ENCODE measurements around the gene DPH3. TPM values are rescaled to one million over a fixed set of nuclear protein-coding genes. Genes with fewer than 3 reads are reported as not detected.

Gene DPH3
- total and polyA plus RNA-seq, 2 donors: 14.5 to 21.2 TPM

GRCh38 chr3:16270855-16271254 is 6.1 kb upstream of the DPH3 start:
- H3K4me3 ChIP-seq (ENCODE audit: low read length in 2 of 2): no peak overlapping the region
- H3K9me3 ChIP-seq (ENCODE audit: control insufficient read depth in 2 of 2, insufficient read depth in 1 of 2, low read length in 1 of 2): no peaks in the 10 kb centered on the region
- no peak for DNase-seq (ENCODE audit: low read depth in 6 of 9, low spot score in 9 of 9)
- H3K36me3 ChIP-seq (ENCODE audit: control insufficient read depth in 2 of 2, insufficient read depth in 2 of 2, low read length in 1 of 2): peaks cover 7 to 23% of the 10 kb centered on the region in 2 donors
- no peak overlapping the region for H3K27ac ChIP-seq (ENCODE audit: low read depth in 1 of 2, low read length in 1 of 2)
- H3K4me1 ChIP-seq (ENCODE audit: control insufficient read depth in 2 of 2, insufficient read depth in 2 of 2, low read length in 2 of 2): peaks cover under 1 to 10% of the 10 kb centered on the region in 2 donors
- 98% methylated on average over 10 of the region's 10 CpGs for WGBS
- no peaks in the 10 kb centered on the region for H3K27me3 ChIP-seq (ENCODE audit: control insufficient read depth in 2 of 2, insufficient read depth in 1 of 2, low read length in 1 of 2)

GRCh38 chr3:16266714-16267113 is 2.0 kb upstream of the DPH3 start:
- no peak for DNase-seq (ENCODE audit: low read depth in 6 of 9, low spot score in 9 of 9)
- H3K4me3 ChIP-seq (ENCODE audit: low read length in 2 of 2): no peak overlapping the region
- H3K9me3 ChIP-seq (ENCODE audit: control insufficient read depth in 2 of 2, insufficient read depth in 1 of 2, low read length in 1 of 2): no peaks in the 10 kb centered on the region
- WGBS: 95% methylated on average over 3 of the region's 3 CpGs
- H3K27ac ChIP-seq (ENCODE audit: low read depth in 1 of 2, low read length in 1 of 2): peak overlapping the region in 1 of 2 donors; percentile 39
- H3K36me3 ChIP-seq (ENCODE audit: control insufficient read depth in 2 of 2, insufficient read depth in 2 of 2, low read length in 1 of 2): peaks cover 7 to 15% of the 10 kb centered on the region in 2 donors
- peaks cover 3 to 17% of the 10 kb centered on the region in 2 donors for H3K4me1 ChIP-seq (ENCODE audit: control insufficient read depth in 2 of 2, insufficient read depth in 2 of 2, low read length in 2 of 2)
- H3K27me3 ChIP-seq (ENCODE audit: control insufficient read depth in 2 of 2, insufficient read depth in 1 of 2, low read length in 1 of 2): no peaks in the 10 kb centered on the region

GRCh38 chr3:16265455-16265786 is 678 bp upstream of the DPH3 start:
- peaks cover 0 to 9% of the 10 kb centered on the region in 2 donors for H3K36me3 ChIP-seq (ENCODE audit: control insufficient read depth in 2 of 2, insufficient read depth in 2 of 2, low read length in 1 of 2)
- DNase-seq (ENCODE audit: low read depth in 6 of 9, low spot score in 9 of 9): no peak
- peaks cover 3 to 17% of the 10 kb centered on the region in 2 donors for H3K4me1 ChIP-seq (ENCODE audit: control insufficient read depth in 2 of 2, insufficient read depth in 2 of 2, low read length in 2 of 2)
- H3K27ac ChIP-seq (ENCODE audit: low read depth in 1 of 2, low read length in 1 of 2): peak overlapping the region; percentile 75 to 83
- H3K27me3 ChIP-seq (ENCODE audit: control insufficient read depth in 2 of 2, insufficient read depth in 1 of 2, low read length in 1 of 2): no peaks in the 10 kb centered on the region
- no peaks in the 10 kb centered on the region for H3K9me3 ChIP-seq (ENCODE audit: control insufficient read depth in 2 of 2, insufficient read depth in 1 of 2, low read length in 1 of 2)
- under 1% methylated on average over 6 of the region's 6 CpGs for WGBS
- peak overlapping the region; percentile 62 to 82 for H3K4me3 ChIP-seq (ENCODE audit: low read length in 2 of 2)

- H3K27me3 ChIP-seq (ENCODE audit: control insufficient read depth in 2 of 2, insufficient read depth in 1 of 2, low read length in 1 of 2): no peaks in the 10 kb centered on the region
- WGBS: under 1% methylated on average over 21 of the region's 21 CpGs
- H3K36me3 ChIP-seq (ENCODE audit: control insufficient read depth in 2 of 2, insufficient read depth in 2 of 2, low read length in 1 of 2): peaks cover 0 to 10% of the 10 kb centered on the region in 2 donors
- no peak for DNase-seq (ENCODE audit: low read depth in 6 of 9, low spot score in 9 of 9)
- no peaks in the 10 kb centered on the region for H3K9me3 ChIP-seq (ENCODE audit: control insufficient read depth in 2 of 2, insufficient read depth in 1 of 2, low read length in 1 of 2)
- peaks cover 4 to 21% of the 10 kb centered on the region in 2 donors for H3K4me1 ChIP-seq (ENCODE audit: control insufficient read depth in 2 of 2, insufficient read depth in 2 of 2, low read length in 2 of 2)
- H3K4me3 ChIP-seq (ENCODE audit: low read length in 2 of 2): peak overlapping the region; percentile 62 to 82
- peak overlapping the region; percentile 75 to 88 for H3K27ac ChIP-seq (ENCODE audit: low read depth in 1 of 2, low read length in 1 of 2)
Measured at GRCh38 chr3:16264174-16264707, 502 bp downstream of the DPH3 start.

GRCh38 chr3:16262174-16262573 is 2.6 kb downstream of the DPH3 start:
- H3K27me3 ChIP-seq (ENCODE audit: control insufficient read depth in 2 of 2, insufficient read depth in 1 of 2, low read length in 1 of 2): no peaks in the 10 kb centered on the region
- H3K36me3 ChIP-seq (ENCODE audit: control insufficient read depth in 2 of 2, insufficient read depth in 2 of 2, low read length in 1 of 2): peaks cover 0 to 12% of the 10 kb centered on the region in 2 donors
- DNase-seq (ENCODE audit: low read depth in 6 of 9, low spot score in 9 of 9): no peak
- H3K27ac ChIP-seq (ENCODE audit: low read depth in 1 of 2, low read length in 1 of 2): no peak overlapping the region
- H3K4me1 ChIP-seq (ENCODE audit: control insufficient read depth in 2 of 2, insufficient read depth in 2 of 2, low read length in 2 of 2): peaks cover 9 to 30% of the 10 kb centered on the region in 2 donors
- WGBS: 87% methylated on average over 4 of the region's 4 CpGs
- no peak overlapping the region for H3K4me3 ChIP-seq (ENCODE audit: low read length in 2 of 2)
- H3K9me3 ChIP-seq (ENCODE audit: control insufficient read depth in 2 of 2, insufficient read depth in 1 of 2, low read length in 1 of 2): no peaks in the 10 kb centered on the region

GRCh38 chr3:16260046-16260445 is 4.7 kb downstream of the DPH3 start:
- Histone ChIP-seq H3K27ac (ENCODE audit: low read depth in 1 of 2, low read length in 1 of 2) (no peak overlapping the region), H3K27me3 (ENCODE audit: control insufficient read depth in 2 of 2, insufficient read depth in 1 of 2, low read length in 1 of 2) (no peaks in the 10 kb centered on the region), H3K9me3 (ENCODE audit: control insufficient read depth in 2 of 2, insufficient read depth in 1 of 2, low read length in 1 of 2) (no peaks in the 10 kb centered on the region), H3K4me1 (ENCODE audit: control insufficient read depth in 2 of 2, insufficient read depth in 2 of 2, low read length in 2 of 2) (peaks cover 7 to 27% of the 10 kb centered on the region in 2 donors), H3K4me3 (ENCODE audit: low read length in 2 of 2) (no peak overlapping the region), H3K36me3 (ENCODE audit: control insufficient read depth in 2 of 2, insufficient read depth in 2 of 2, low read length in 1 of 2) (peaks cover 0 to 12% of the 10 kb centered on the region in 2 donors)
- no peak for DNase-seq (ENCODE audit: low read depth in 6 of 9, low spot score in 9 of 9)
- WGBS: 99% methylated on average over 1 of the region's 1 CpG

GRCh38 chr3:16258866-16259265 is 5.9 kb downstream of the DPH3 start:
- no peaks in the 10 kb centered on the region for H3K9me3 ChIP-seq (ENCODE audit: control insufficient read depth in 2 of 2, insufficient read depth in 1 of 2, low read length in 1 of 2)
- no peaks in the 10 kb centered on the region for H3K27me3 ChIP-seq (ENCODE audit: control insufficient read depth in 2 of 2, insufficient read depth in 1 of 2, low read length in 1 of 2)
- peaks cover 14 to 33% of the 10 kb centered on the region in 2 donors for H3K4me1 ChIP-seq (ENCODE audit: control insufficient read depth in 2 of 2, insufficient read depth in 2 of 2, low read length in 2 of 2)
- peak in 5 of 9 donors; percentile 45 to 80 (median 50) for DNase-seq (ENCODE audit: low read depth in 6 of 9, low spot score in 9 of 9)
- H3K36me3 ChIP-seq (ENCODE audit: control insufficient read depth in 2 of 2, insufficient read depth in 2 of 2, low read length in 1 of 2): peaks cover 0 to 12% of the 10 kb centered on the region in 2 donors
- H3K4me3 ChIP-seq (ENCODE audit: low read length in 2 of 2): no peak overlapping the region
- 6% methylated on average over 1 of the region's 1 CpG for WGBS
- peak overlapping the region; percentile 29 to 61 for H3K27ac ChIP-seq (ENCODE audit: low read depth in 1 of 2, low read length in 1 of 2)

GRCh38 chr3:16258177-16258576 is 6.6 kb downstream of the DPH3 start:
- H3K4me3 ChIP-seq (ENCODE audit: low read length in 2 of 2): no peak overlapping the region
- no peaks in the 10 kb centered on the region for H3K27me3 ChIP-seq (ENCODE audit: control insufficient read depth in 2 of 2, insufficient read depth in 1 of 2, low read length in 1 of 2)
- WGBS: 87% methylated on average over 5 of the region's 5 CpGs
- H3K27ac ChIP-seq (ENCODE audit: low read depth in 1 of 2, low read length in 1 of 2): peak overlapping the region; percentile 29 to 46
- peaks cover 0 to 12% of the 10 kb centered on the region in 2 donors for H3K36me3 ChIP-seq (ENCODE audit: control insufficient read depth in 2 of 2, insufficient read depth in 2 of 2, low read length in 1 of 2)
- no peaks in the 10 kb centered on the region for H3K9me3 ChIP-seq (ENCODE audit: control insufficient read depth in 2 of 2, insufficient read depth in 1 of 2, low read length in 1 of 2)
- peaks cover 14 to 32% of the 10 kb centered on the region in 2 donors for H3K4me1 ChIP-seq (ENCODE audit: control insufficient read depth in 2 of 2, insufficient read depth in 2 of 2, low read length in 2 of 2)
- DNase-seq (ENCODE audit: low read depth in 6 of 9, low spot score in 9 of 9): no peak

GRCh38 chr3:16257309-16257708 is 7.4 kb downstream of the DPH3 start:
- Histone ChIP-seq H3K27ac (ENCODE audit: low read depth in 1 of 2, low read length in 1 of 2) (no peak overlapping the region), H3K9me3 (ENCODE audit: control insufficient read depth in 2 of 2, insufficient read depth in 1 of 2, low read length in 1 of 2) (no peaks in the 10 kb centered on the region), H3K4me3 (ENCODE audit: low read length in 2 of 2) (no peak overlapping the region), H3K36me3 (ENCODE audit: control insufficient read depth in 2 of 2, insufficient read depth in 2 of 2, low read length in 1 of 2) (peaks cover 0 to 12% of the 10 kb centered on the region in 2 donors), H3K27me3 (ENCODE audit: control insufficient read depth in 2 of 2, insufficient read depth in 1 of 2, low read length in 1 of 2) (no peaks in the 10 kb centered on the region), H3K4me1 (ENCODE audit: control insufficient read depth in 2 of 2, insufficient read depth in 2 of 2, low read length in 2 of 2) (peaks cover 14 to 32% of the 10 kb centered on the region in 2 donors)
- DNase-seq (ENCODE audit: low read depth in 6 of 9, low spot score in 9 of 9): no peak
- 98% methylated on average over 2 of the region's 2 CpGs for WGBS

Data from thymus (tissue), 11 donors.